Coronary artery (tissue), 2 donors: ENCODE results near the gene RESF1.

Experiments used
- DNase-seq: peaks from one replicate; pipeline ENCODE4 v3.0.0-alpha.2; 2017; ENCODE audit warnings: low spot score
- H3K27ac ChIP-seq, 2 donors: fragments of 200-600 bp; sonication (generic); one replicate each; pipeline ENCODE4 v1.5.1; 2016 to 2019
- H3K4me3 ChIP-seq: fragments of 200-600 bp; sonication (generic); 2 replicates; pipeline ENCODE4 v1.5.1; 2016; ENCODE audit warnings: mild to moderate bottlenecking, moderate library complexity
- CTCF ChIP-seq: fragments of 200-600 bp; sonication (generic); IDR thresholded peaks from one replicate; pipeline ENCODE4 v1.5.1; 2019; ENCODE audit warnings: antibody characterized with exemption

The RESF1 gene

GRCh38 chr12:31973818-31974217 lies 14.6 kb downstream of the RESF1 start:
- Histone ChIP-seq H3K27ac (no peak overlapping the region), H3K4me3 (no peak overlapping the region)
- no peak for TF ChIP-seq CTCF
- no peak for DNase-seq

- TF ChIP-seq CTCF: no peak
- DNase-seq: no peak
- H3K27ac ChIP-seq: no peak overlapping the region
Observed at GRCh38 chr12:31974673-31975072, 15.5 kb downstream of the RESF1 start.

GRCh38 chr12:31984806-31985591 lies 25.8 kb downstream of the RESF1 start:
- TF ChIP-seq CTCF: no peak
- no peak for DNase-seq
- Histone ChIP-seq H3K27ac (no peak overlapping the region), H3K4me3 (no peak overlapping the region)

More at GRCh38 chr12:31974673-31975072, 15.5 kb downstream of the RESF1 start:
- no peak overlapping the region for H3K4me3 ChIP-seq

GRCh38 chr12:31985832-31986231 lies 26.6 kb downstream of the RESF1 start:
- Histone ChIP-seq H3K4me3 (no peak overlapping the region), H3K27ac (no peak overlapping the region)
- no peak for DNase-seq
- TF ChIP-seq CTCF: no peak

- Histone ChIP-seq H3K27ac (no peak overlapping the region), H3K4me3 (no peak overlapping the region)
- no peak for TF ChIP-seq CTCF
- no peak for DNase-seq
Observed at GRCh38 chr12:31989571-31990362, 30.6 kb downstream of the RESF1 start.

- no peak overlapping the region for H3K27ac ChIP-seq
- TF ChIP-seq CTCF: no peak
- H3K4me3 ChIP-seq: no peak overlapping the region
- DNase-seq: no peak
Observed at GRCh38 chr12:31991146-31991545, 31.9 kb downstream of the RESF1 start.
